Pancreas (tissue), 10 donors: ENCODE measurements around the gene UBE3C. TPM values are rescaled to one million over a fixed set of nuclear protein-coding genes. Genes with fewer than 3 reads are reported as not detected.
A peak's percentile ranks its signal among the peaks of the same experiment; 100 is the strongest.

ENCODE experiments used
- ATAC-seq, 4 donors: fragments of 200-7000 bp; cut with Tn5 transposase; one replicate each; pipeline versions ENCODE4 v1.8.0 to v1.9.1; 2020; ENCODE audit warnings: mild to moderate bottlenecking in 4 of 4, moderate library complexity in 4 of 4
- DNase-seq, 6 donors: peaks; one replicate each; pipeline ENCODE4 v3.0.0-alpha.2; 2020
- FAIRE-seq: peaks from 2 replicates; lab custom pipeline; 2012; peaks lifted over from hg19 to GRCh38; lab: Jason Lieb, UNC
- H3K27ac ChIP-seq, 4 donors: fragments of 200-600 bp; sonication (generic); 1 replicate in 3 of 4; 2 replicates in 1 of 4; pipeline versions ENCODE4 v1.5.0 to v1.8.0; 2020
- H3K27me3 ChIP-seq, 4 donors: fragments of 200-600 bp; one replicate each; pipeline ENCODE4 v1.8.0; 2021
- H3K36me3 ChIP-seq, 3 donors: fragments of 200-600 bp; sonication (generic) in 1 of 3; one replicate each; pipeline versions ENCODE4 v1.5.0 to v1.8.0; 2020 to 2021
- H3K4me1 ChIP-seq, 3 donors: fragments of 200-600 bp; one replicate each; pipeline ENCODE4 v1.8.0; 2021
- H3K4me3 ChIP-seq, 4 donors: fragments of 200-600 bp; sonication (generic) in 2 of 4; one replicate each; pipeline versions ENCODE4 v1.5.0 to v1.8.0; 2020 to 2021
- H3K9me3 ChIP-seq, 4 donors: fragments of 200-600 bp; one replicate each; pipeline ENCODE4 v1.8.0; 2021
- WGBS, 2 donors: extraction: QIAGEN DNeasy Blood & Tissue Kit; methylation state at CpG; one replicate each; pipeline ENCODE4 v1.1.7; 2013; 5-methylcytosine and 5-hydroxymethylcytosine counted together
- intact Hi-C, 3 donors: fragments of 100-400 bp; cut with DNase I; formaldehyde crosslinking; loops; one replicate each; pipeline versions ENCODE4 v1.11.1 to v1.14.2; 2022
- polyA plus RNA-seq, 2 donors: library from polyadenylated mRNA; stranded (reverse); fragments of 200-250 nt; gene quantifications; one replicate each; pipeline ENCODE4 v1.2.3, GENCODE V29; 2013
- total RNA-seq, 6 donors: library from RNA; stranded (reverse); fragmentation: NEBNext Ultra II Directional in 4 of 6; extraction: Animal tissue kit (Norgen Biotek cat#: 25700) in 4 of 6; gene quantifications; one replicate each; pipeline versions ENCODE4 v1.2.1 to v1.2.4, GENCODE V29; 2021 to 2023
- TF ChIP-seq, protein P1 (sequence below), 4 donors: fragments of 200-600 bp; sonication (generic) in 3 of 4; IDR thresholded peaks; one replicate each; pipeline versions ENCODE4 v1.5.0 to v1.8.0; 2021; ENCODE audit warnings: antibody characterized with exemption in 4 of 4
- donor health status: healthy with polysubstance abuse.
- donor health status: DM: no; HTN: no; CAD: no; lungs with moderate emphysema.
- donor health status: DM: no; HTN: no; CAD: no.
- donor health status: control.
- donor health status: control.
- donor health status: Bipolar disorder and iron deficiency.
- donor health status: DM: yes; HTN: yes; CAD: no.
- donor health status: DM: no; HTN: no; CAD: no.
- donor health status: DM: no; HTN: no; CAD: no.
- donor health status: DM: yes; HTN: yes; CAD: no.

Gene UBE3C
- total and polyA plus RNA-seq, 8 donors = 12.1 to 36.1 (median 23.1) TPM

DNA sequence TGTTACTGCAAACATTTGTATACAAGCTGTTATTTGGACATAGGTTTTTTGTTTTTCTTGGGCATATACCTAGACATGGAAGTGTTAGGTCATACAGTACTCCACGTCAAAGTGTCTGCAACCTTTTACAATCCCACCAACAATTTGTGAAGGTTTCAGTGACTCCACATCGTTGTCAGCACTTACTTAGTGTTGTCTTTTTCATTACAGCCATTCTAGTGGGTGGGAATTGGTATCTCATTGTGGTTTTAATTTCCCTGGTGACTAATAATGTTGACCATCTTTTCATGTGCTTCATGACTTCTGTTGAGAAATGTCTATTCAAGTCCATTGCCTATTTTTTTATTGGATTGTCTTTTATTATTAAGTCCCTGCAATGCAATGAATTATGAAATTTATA, 95.0 kb downstream of the UBE3C start:
- Histone ChIP-seq H3K27me3 (no peaks in the 10 kb centered on the region), H3K4me1 (no peaks in the 10 kb centered on the region), H3K4me3 (no peak overlapping the region), H3K36me3 (peaks cover 0 to 34% (median 16%) of the 10 kb centered on the region in 3 donors), H3K9me3 (no peaks in the 10 kb centered on the region), H3K27ac (no peak overlapping the region)
- 81% methylated on average over 2 of the region's 2 CpGs for WGBS, 2 donors
- no peak for ATAC-seq
- intact Hi-C loops = no loop called here
- FAIRE-seq = no peak
- no peak for DNase-seq
- TF ChIP-seq, protein P1, sequence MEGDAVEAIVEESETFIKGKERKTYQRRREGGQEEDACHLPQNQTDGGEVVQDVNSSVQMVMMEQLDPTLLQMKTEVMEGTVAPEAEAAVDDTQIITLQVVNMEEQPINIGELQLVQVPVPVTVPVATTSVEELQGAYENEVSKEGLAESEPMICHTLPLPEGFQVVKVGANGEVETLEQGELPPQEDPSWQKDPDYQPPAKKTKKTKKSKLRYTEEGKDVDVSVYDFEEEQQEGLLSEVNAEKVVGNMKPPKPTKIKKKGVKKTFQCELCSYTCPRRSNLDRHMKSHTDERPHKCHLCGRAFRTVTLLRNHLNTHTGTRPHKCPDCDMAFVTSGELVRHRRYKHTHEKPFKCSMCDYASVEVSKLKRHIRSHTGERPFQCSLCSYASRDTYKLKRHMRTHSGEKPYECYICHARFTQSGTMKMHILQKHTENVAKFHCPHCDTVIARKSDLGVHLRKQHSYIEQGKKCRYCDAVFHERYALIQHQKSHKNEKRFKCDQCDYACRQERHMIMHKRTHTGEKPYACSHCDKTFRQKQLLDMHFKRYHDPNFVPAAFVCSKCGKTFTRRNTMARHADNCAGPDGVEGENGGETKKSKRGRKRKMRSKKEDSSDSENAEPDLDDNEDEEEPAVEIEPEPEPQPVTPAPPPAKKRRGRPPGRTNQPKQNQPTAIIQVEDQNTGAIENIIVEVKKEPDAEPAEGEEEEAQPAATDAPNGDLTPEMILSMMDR (IDR thresholded peaks at IDR 0.05) = no peak

DNA sequence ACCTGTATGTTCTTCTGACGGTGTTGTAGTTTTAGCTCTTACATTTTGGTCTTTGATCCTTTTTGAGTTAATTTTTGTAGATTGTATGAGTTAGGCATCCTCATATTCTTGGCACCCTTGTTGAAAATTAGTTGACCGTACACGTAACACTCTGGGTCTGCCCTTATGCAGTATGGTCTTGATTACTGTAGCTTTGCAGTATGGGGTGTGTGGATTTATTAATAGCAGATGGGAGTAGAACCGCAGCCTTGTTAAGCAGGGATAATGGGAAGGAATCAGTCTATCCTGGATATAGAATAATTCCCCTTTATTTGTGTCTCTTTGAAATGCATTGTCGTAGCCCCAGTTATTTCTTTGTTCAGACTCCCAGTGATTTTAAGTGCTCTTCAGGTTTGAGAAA, 95.5 kb downstream of the UBE3C start:
- Histone ChIP-seq H3K27ac (no peak overlapping the region), H3K9me3 (no peaks in the 10 kb centered on the region), H3K4me1 (no peaks in the 10 kb centered on the region), H3K27me3 (no peaks in the 10 kb centered on the region), H3K36me3 (peaks cover 0 to 34% (median 16%) of the 10 kb centered on the region in 3 donors), H3K4me3 (no peak overlapping the region)
- ATAC-seq = no peak
- FAIRE-seq = no peak
- WGBS, 2 donors = 92 to 94% methylated on average over 5 of the region's 5 CpGs
- intact Hi-C loops = no loop called here
- DNase-seq = no peak
- TF ChIP-seq, protein P1 (IDR thresholded peaks at IDR 0.05) = no peak

DNA sequence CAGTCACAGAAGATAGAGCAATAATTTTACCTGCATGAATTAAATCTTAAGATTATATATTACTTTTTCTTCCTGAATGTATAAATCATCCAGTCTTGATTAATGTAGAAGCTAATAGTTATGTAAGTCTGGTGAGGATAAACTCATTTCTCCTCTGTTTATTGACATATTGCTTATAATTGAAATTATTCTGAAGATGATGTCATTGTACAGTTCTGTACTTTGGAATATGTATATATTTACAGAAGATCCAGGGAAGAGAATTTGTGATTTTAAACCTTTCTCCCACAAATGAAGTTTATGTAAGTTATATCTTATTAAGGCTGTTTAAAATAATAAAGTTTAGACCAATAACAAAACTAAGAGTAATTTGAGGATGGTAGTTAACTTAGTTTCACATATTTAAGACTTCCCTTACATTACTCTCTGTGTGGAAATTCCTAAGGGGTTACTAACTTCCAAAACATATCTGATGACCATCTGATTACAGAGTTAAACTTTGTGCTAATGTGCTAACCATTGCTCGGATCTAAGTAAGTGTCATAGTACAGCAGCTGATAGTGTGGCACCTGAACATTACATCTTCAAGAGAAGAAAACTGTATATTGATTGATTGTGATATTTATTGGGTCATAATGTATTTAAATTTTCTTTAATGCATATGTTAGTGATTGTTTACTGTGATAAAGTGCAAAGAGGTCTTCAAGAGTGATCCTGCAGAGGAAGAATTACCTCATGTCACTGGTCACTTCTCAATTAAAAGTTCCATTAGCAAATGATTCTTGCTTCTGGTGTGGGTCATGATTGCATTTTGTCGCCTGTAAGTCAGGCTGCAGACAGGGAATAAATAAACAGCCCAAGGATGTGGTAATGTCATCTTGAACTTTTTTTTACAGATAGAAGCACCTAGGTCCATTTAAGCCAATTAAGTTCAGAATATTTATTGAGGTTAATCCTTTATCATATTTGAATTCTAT, 96.9 kb downstream of the UBE3C start:
- Histone ChIP-seq H3K27ac (no peak overlapping the region), H3K4me1 (no peaks in the 10 kb centered on the region), H3K4me3 (no peak overlapping the region), H3K36me3 (peaks cover 0 to 32% (median 16%) of the 10 kb centered on the region in 3 donors), H3K9me3 (no peaks in the 10 kb centered on the region), H3K27me3 (no peaks in the 10 kb centered on the region)
- TF ChIP-seq, protein P1 (IDR thresholded peaks at IDR 0.05) = no peak
- intact Hi-C loops = no loop called here
- FAIRE-seq (no peak), ATAC-seq (no peak), DNase-seq (no peak)
- 74 to 77% methylated on average over 2 of the region's 2 CpGs for WGBS, 2 donors

DNA sequence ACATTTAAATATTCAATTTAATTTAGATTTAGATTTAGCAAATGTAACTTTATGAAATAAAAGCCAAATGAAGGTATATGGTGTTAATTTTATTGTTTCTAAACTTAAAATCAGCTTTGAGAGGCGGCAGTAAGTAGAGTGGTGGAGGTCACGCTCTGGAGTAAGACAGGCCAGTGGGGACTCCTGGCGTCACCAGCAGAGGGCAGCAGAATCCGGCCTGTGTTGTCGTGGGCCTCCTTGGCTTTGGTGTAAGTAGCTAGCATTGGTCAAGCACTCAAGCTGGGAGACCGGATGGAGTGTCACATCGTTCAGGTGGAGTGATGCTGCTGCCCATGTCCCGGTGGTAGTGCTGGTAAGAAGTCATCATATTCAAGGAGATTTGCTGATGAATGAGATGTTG, 99.4 kb downstream of the UBE3C start:
- Histone ChIP-seq H3K4me3 (no peak overlapping the region), H3K36me3 (peaks cover 0 to 17% (median 6%) of the 10 kb centered on the region in 3 donors), H3K9me3 (no peaks in the 10 kb centered on the region), H3K4me1 (no peaks in the 10 kb centered on the region), H3K27ac (no peak overlapping the region), H3K27me3 (no peaks in the 10 kb centered on the region)
- ATAC-seq = peak in 1 of 4 donors; percentile 48
- no peak for FAIRE-seq
- peak in 1 of 6 donors; percentile 23 for DNase-seq
- TF ChIP-seq, protein P1 (IDR thresholded peaks at IDR 0.05) = no peak
- WGBS, 2 donors = 92% methylated on average over 8 of the region's 8 CpGs
- intact Hi-C loops = no loop called here
